Smooth muscle cell (in vitro differentiated cells): ENCODE data around the gene JAM3. TPM values are rescaled to one million over a fixed set of nuclear protein-coding genes. Genes with fewer than 3 reads are reported as not detected.

ENCODE experiments used
- DNase-seq: peaks from one replicate; lab custom pipeline; 2025; ENCODE audit not compliant: unreplicated experiment; lab: John Stamatoyannopoulos, UW
- H2AFZ ChIP-seq: fragments of 200-600 bp; sonication (generic); 2 replicates; pipeline ENCODE4 v1.6.0; 2016; ENCODE audit warnings: antibody characterized with exemption, low read depth, mild to moderate bottlenecking
- H3F3A ChIP-seq: fragments of 200-600 bp; sonication (generic); 2 replicates; pipeline ENCODE4 v1.6.0; 2017; ENCODE audit warnings: antibody characterized with exemption, low read depth
- H3K27ac ChIP-seq: fragments of 200-600 bp; sonication (generic); 2 replicates; pipeline ENCODE4 v1.5.1; 2016; ENCODE audit warnings: low read depth, mild to moderate bottlenecking
- H3K27me3 ChIP-seq: fragments of 200-600 bp; sonication (generic); 2 replicates; pipeline ENCODE4 v1.6.1; 2016; ENCODE audit warnings: low read depth, mild to moderate bottlenecking
- H3K36me3 ChIP-seq: fragments of 200-600 bp; sonication (generic); 2 replicates; pipeline ENCODE4 v1.5.1; 2016; ENCODE audit warnings: low read depth
- H3K4me1 ChIP-seq: fragments of 200-600 bp; sonication (generic); 2 replicates; pipeline ENCODE4 v1.5.1; 2016; ENCODE audit warnings: low read depth
- H3K4me2 ChIP-seq: fragments of 200-600 bp; sonication (generic); 2 replicates; pipeline ENCODE4 v1.6.0; 2016; ENCODE audit warnings: mild to moderate bottlenecking
- H3K4me3 ChIP-seq: fragments of 200-600 bp; sonication (generic); 2 replicates; pipeline ENCODE4 v1.5.1; 2016; ENCODE audit warnings: mild to moderate bottlenecking
- H3K79me2 ChIP-seq: fragments of 200-600 bp; sonication (generic); 2 replicates; pipeline ENCODE4 v1.6.0; 2016; ENCODE audit warnings: low read depth, mild to moderate bottlenecking
- H3K9ac ChIP-seq: fragments of 200-600 bp; sonication (generic); 2 replicates; pipeline ENCODE4 v1.6.0; 2016; ENCODE audit warnings: low read depth
- H3K9me3 ChIP-seq: fragments of 200-600 bp; sonication (generic); replicated peaks from 2 replicates; pipeline ENCODE4 v1.5.1; 2016; ENCODE audit warnings: low read depth
- H4K20me1 ChIP-seq: fragments of 200-600 bp; sonication (generic); 2 replicates; pipeline ENCODE4 v1.6.0; 2016; ENCODE audit warnings: low read depth
- WGBS: methylation state at CpG from one replicate; pipeline ENCODE4 v1.1.7; 2016; ENCODE audit warnings: low lambda C conversion rate; 5-methylcytosine and 5-hydroxymethylcytosine counted together
- polyA plus RNA-seq: library from polyadenylated mRNA; unstranded; fragments of >200 nt; fragmentation: Nextera tagmentation; extraction: Ambion mirVana; gene quantifications from 2 replicates; pipeline ENCODE4 v1.2.1, GENCODE V29; 2016
- total RNA-seq: library from RNA; depleted of rRNA; stranded (reverse); fragments of >200 nt; gene quantifications from 2 replicates; pipeline ENCODE4 v1.2.3, GENCODE V29; 2014
- TF ChIP-seq, protein P1 (sequence below): fragments of 200-600 bp; sonication (generic); IDR thresholded peaks from 2 replicates; pipeline ENCODE4 v1.5.1; 2017; ENCODE audit warnings: borderline replicate concordance, mild to moderate bottlenecking, antibody characterized with exemption; ENCODE audit not compliant: insufficient read depth, poor library complexity, severe bottlenecking

JAM3 gene
- total and polyA plus RNA-seq, 2 experiments from 2014 or later, result 75.5 to 82.9 TPM

DNA sequence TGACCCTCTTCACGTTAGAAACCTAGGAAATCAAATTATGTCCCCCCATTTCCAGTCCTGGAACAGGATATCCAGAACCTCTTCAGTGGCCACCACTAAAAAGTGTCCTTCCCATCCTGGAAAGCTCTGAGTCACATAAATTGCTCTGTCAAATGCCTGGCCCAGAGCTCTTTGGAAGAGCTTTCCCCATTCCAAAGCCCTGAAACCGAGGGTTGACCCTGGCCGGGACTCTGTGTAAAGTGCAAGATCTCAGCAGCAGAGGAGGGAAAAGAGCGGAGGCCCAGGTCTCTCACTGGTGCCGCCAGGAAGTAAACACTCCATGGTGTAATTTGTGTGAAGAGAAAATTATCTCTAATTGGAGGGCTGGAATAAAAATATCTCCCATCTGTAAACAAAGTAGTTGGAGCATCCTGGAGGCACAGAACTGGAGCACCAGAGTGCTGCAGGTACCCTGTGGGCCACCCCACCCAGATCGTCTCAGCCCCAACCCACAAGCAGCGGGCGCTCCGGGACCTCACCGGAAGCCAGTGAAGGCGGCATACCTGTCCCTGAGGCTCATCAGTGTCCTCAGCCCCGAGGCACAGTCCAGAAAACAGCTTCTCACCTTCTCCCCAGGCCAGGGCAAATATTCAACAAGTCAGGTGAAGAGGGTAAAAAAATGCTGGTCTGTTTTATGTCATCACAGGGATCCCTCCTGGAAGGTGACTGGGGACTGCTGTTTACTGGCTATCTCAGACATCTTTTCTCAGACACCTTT, 4.7 kb upstream of the JAM3 start:
- no peaks in the 10 kb centered on the region for H3K36me3 ChIP-seq
- H3F3A ChIP-seq, result no peaks in the 10 kb centered on the region
- H3K4me1 ChIP-seq, result no peaks in the 10 kb centered on the region
- H2AFZ ChIP-seq, result no peak overlapping the region
- DNase-seq, result no peak
- H3K9me3 ChIP-seq, result no peaks in the 10 kb centered on the region
- no peak overlapping the region for H3K4me3 ChIP-seq
- peaks cover 17% of the 10 kb centered on the region for H3K27me3 ChIP-seq
- no peak overlapping the region for H3K27ac ChIP-seq
- WGBS, result 81% methylated on average over 12 of the region's 12 CpGs
- H3K79me2 ChIP-seq, result peaks cover 2% of the 10 kb centered on the region
- TF ChIP-seq, protein P1, sequence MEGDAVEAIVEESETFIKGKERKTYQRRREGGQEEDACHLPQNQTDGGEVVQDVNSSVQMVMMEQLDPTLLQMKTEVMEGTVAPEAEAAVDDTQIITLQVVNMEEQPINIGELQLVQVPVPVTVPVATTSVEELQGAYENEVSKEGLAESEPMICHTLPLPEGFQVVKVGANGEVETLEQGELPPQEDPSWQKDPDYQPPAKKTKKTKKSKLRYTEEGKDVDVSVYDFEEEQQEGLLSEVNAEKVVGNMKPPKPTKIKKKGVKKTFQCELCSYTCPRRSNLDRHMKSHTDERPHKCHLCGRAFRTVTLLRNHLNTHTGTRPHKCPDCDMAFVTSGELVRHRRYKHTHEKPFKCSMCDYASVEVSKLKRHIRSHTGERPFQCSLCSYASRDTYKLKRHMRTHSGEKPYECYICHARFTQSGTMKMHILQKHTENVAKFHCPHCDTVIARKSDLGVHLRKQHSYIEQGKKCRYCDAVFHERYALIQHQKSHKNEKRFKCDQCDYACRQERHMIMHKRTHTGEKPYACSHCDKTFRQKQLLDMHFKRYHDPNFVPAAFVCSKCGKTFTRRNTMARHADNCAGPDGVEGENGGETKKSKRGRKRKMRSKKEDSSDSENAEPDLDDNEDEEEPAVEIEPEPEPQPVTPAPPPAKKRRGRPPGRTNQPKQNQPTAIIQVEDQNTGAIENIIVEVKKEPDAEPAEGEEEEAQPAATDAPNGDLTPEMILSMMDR, result no peak
- H3K4me2 ChIP-seq, result no peak overlapping the region
- H4K20me1 ChIP-seq, result no peaks in the 10 kb centered on the region
- H3K9ac ChIP-seq, result no peak overlapping the region

DNA sequence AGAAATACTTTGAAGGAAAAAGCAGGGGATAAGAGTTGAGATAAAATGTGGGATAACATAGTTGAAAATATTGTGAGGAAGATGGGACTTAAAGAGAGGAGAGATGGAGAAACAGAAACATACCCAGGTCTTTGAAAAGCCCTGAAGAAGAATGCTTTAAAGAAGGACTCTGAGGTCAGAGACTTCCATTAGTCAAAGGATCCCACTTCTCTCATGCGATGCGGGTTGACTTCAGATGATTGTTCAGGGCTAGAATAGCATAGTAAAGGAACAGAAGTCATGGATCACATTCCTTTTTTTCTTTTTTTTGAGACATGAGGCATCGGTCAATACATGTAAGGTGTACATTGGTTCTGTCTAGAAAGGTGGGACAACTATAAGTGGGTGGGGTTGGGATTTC, 3.5 kb upstream of the JAM3 start:
- no peaks in the 10 kb centered on the region for H3F3A ChIP-seq
- no peak overlapping the region for H3K27ac ChIP-seq
- H2AFZ ChIP-seq, result no peak overlapping the region
- DNase-seq, result no peak
- WGBS, result 95% methylated on average over 3 of the region's 3 CpGs
- H3K36me3 ChIP-seq, result no peaks in the 10 kb centered on the region
- TF ChIP-seq, protein P1, result no peak
- no peak overlapping the region for H3K4me2 ChIP-seq
- H3K4me3 ChIP-seq, result no peak overlapping the region
- H3K4me1 ChIP-seq, result peaks cover 9% of the 10 kb centered on the region
- H3K79me2 ChIP-seq, result peaks cover 12% of the 10 kb centered on the region
- H3K27me3 ChIP-seq, result peaks cover 16% of the 10 kb centered on the region
- H3K9ac ChIP-seq, result no peak overlapping the region
- no peaks in the 10 kb centered on the region for H3K9me3 ChIP-seq
- H4K20me1 ChIP-seq, result peaks cover under 1% of the 10 kb centered on the region

DNA sequence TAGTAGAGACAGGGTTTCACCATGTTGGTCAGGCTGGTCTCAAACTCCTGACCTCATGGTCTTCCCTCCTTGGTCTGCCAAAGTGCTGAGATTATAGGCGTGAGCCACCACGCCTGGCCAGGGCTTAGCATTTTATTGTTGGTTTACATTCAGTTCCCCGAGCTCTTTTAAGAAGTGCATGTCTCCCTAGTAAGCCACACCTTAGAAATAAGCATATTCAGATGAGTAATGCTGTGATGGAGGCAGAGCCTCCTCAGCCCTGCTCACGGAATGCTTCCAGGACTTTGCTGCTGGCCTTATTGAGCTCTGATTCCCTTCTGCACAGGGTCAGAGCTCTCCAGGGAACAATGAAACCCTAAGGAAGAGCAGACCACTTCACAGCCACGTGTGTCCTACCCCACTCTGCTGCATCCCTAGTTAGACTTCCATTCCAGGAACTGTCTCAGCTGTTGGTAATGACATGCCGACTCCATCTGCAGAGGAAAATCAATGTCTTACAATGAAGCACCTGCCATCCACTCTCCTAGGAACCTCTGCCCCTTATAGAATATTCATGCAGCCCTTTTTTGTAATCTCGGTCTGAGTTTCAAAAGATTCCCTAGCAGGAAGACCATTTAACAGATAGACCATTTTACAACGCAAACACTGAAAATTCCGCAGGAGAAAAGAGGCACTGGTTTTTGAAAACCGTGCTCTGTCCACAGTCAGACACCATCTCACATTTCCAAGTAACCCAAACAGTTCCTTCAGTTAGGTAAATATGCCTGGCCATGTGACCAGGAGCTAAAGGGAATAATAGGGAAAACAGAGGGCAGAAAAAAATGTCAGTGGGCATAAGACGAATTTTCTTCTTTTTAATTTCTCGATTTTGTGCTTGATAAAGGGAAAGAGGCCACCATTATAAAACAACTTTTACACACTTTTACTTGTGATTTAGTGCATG, 1.7 kb upstream of the JAM3 start:
- Histone ChIP-seq H3K36me3 (no peaks in the 10 kb centered on the region), H2AFZ (no peak overlapping the region), H3K9ac (no peak overlapping the region), H3K4me2 (no peak overlapping the region), H4K20me1 (peaks cover 19% of the 10 kb centered on the region), H3F3A (no peaks in the 10 kb centered on the region), H3K79me2 (peaks cover 29% of the 10 kb centered on the region), H3K9me3 (no peaks in the 10 kb centered on the region), H3K27me3 (peaks cover 7% of the 10 kb centered on the region), H3K4me3 (no peak overlapping the region), H3K27ac (no peak overlapping the region), H3K4me1 (peaks cover 14% of the 10 kb centered on the region)
- DNase-seq, result no peak
- 65% methylated on average over 12 of the region's 12 CpGs for WGBS
- TF ChIP-seq, protein P1, result no peak
